H1 (cell line): ENCODE measurements around the gene G3BP1. TPM values are rescaled to one million over a fixed set of nuclear protein-coding genes. Genes with fewer than 3 reads are reported as not detected.

Experiments
- CHD2 ChIP-seq: IDR thresholded peaks from 2 replicates; pipeline ENCODE4 v1.6.1; 2012; ENCODE audit warnings: low read length, improper control_type of control experiment
- CHD7 ChIP-seq: fragments of 300-600 bp; sonication (generic); IDR thresholded peaks from 2 replicates; pipeline ENCODE4 v1.7.1; 2012; ENCODE audit warnings: low read length, moderate library complexity, mild to moderate bottlenecking, inconsistent platforms; ENCODE audit not compliant: insufficient replicate concordance
- EP300 ChIP-seq, 2 experiments: IDR thresholded peaks; 1 replicate in 1 of 2; 2 replicates in 1 of 2; pipeline ENCODE4 v1.6.1; 2011 to 2012; ENCODE audit warnings: low read depth in 2 of 2, low read length in 2 of 2, mild to moderate bottlenecking in 2 of 2, borderline replicate concordance in 1 of 2, inconsistent platforms in 1 of 2, moderate library complexity in 1 of 2
- HDAC2 ChIP-seq, 2 experiments: fragments of 300-600 bp in 1 of 2; sonication (generic) in 1 of 2; IDR thresholded peaks; 2 replicates each; pipeline ENCODE4 v1.6.1; 2011 to 2012; ENCODE audit warnings: low read depth in 2 of 2, low read length in 2 of 2, mild to moderate bottlenecking in 2 of 2, moderate library complexity in 2 of 2, borderline replicate concordance in 1 of 2, inconsistent platforms in 1 of 2
- MAFK ChIP-seq: IDR thresholded peaks from 2 replicates; pipeline ENCODE4 v1.6.1; 2012; ENCODE audit warnings: low read depth, mild to moderate bottlenecking, improper control_type of control experiment, low read length
- polyA plus RNA-seq, 7 experiments: library from polyadenylated mRNA; depleted of rRNA in 3 of 7; stranded (reverse) in 5 of 7; unstranded in 2 of 7; fragments of >200 nt in 5 of 7; fragments of 200-250 nt in 2 of 7; gene quantifications; 1 replicate in 5 of 7; 2 replicates in 1 of 7; 4 replicates in 1 of 7; pipeline versions ENCODE4 v1.2.1 to v1.2.3, GENCODE V29; 2011 to 2013; ENCODE audit warnings: missing spikeins in 2 of 7, mixed read lengths in 2 of 7
- total RNA-seq: library from RNA; stranded (reverse); fragmentation: NEBNext Ultra II Directional; extraction: Animal tissue kit (Norgen Biotek cat#: 25700); gene quantifications from 2 replicates; pipeline ENCODE4 v1.2.1, GENCODE V29; 2021

G3BP1 gene
- total and polyA plus RNA-seq, 2 of the 8 experiments (the other 6 are each of a cell fraction or from before 2014, with no cell fraction given) = 71.2 to 516 TPM

GRCh38 chr5:151771259-151772028 is at the start of gene G3BP1 (continued):
- TF ChIP-seq CHD7 (no peak), MAFK (no peak), HDAC2 (IDR thresholded peaks at IDR 0.05; ENCODE audit: borderline replicate concordance in 1 of 2, low read depth in 2 of 2, low read length in 2 of 2) (peak in 1 of 2 experiments; percentile 40; a peak in 2 of 4 replicates), EP300 (IDR thresholded peaks at IDR 0.05; ENCODE audit: borderline replicate concordance in 1 of 2, low read depth in 2 of 2, low read length in 2 of 2) (no peak), CHD2 (peak; percentile 94)
